ENCODE data around the gene LYRM4. TPM values are rescaled to one million over a fixed set of nuclear protein-coding genes. Genes with fewer than 3 reads are reported as not detected.
"Not testable (repeated sequence)": the region's sequence is repeated elsewhere in the genome, so short reads cannot be mapped to it uniquely, and the experiment has no call there.

LYRM4 gene
- total and polyA plus RNA-seq, 9 of the 15 experiments (the other 6 are each of a cell fraction or from before 2014, with no cell fraction given) = 24.2 to 69.4 (median 41.8) TPM

DNA sequence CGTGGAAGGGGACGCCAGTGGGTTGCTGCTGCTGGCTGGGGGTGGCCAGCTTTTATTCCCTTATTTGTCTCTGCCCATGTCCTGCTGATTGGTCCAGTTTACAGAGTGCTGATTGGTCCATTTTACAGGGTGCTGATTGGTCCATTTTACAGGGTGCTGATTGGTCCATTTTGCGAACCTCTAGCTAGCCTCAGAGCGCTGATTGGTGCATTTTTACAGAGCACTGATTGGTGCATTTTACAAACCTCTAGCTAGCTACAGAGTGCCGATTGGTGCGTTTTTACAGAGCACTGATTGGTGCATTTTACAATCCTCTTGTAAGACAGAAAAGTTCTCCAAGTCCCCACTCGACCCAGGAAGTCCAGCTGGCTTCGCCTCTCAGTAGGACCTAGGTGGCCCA is 140.2 kb downstream of the LYRM4 start:
- H3K9me3 ChIP-seq (replicated peaks; ENCODE audit: control insufficient read depth, insufficient read depth, low read depth, low read length); H3K4me2 ChIP-seq (ENCODE audit: insufficient read depth, low read length); DNase-seq (ENCODE audit: extremely low read depth in 1 of 4, low spot score in 3 of 4); H3K79me2 ChIP-seq (ENCODE audit: control insufficient read depth, insufficient read depth, low read length); H3K27ac ChIP-seq (ENCODE audit: extremely low read depth, low read depth, low read length); H3K27me3 ChIP-seq (ENCODE audit: control insufficient read depth in 2 of 2, insufficient read depth in 2 of 2, low read length in 2 of 2); FAIRE-seq; H3K36me3 ChIP-seq (ENCODE audit: control insufficient read depth, insufficient read depth, low read length); H3K9me1 ChIP-seq (ENCODE audit: control insufficient read depth, insufficient read depth, low read length); H4K20me1 ChIP-seq (replicated peaks; ENCODE audit: control insufficient read depth, insufficient read depth, low read length); H2AFZ ChIP-seq (ENCODE audit: low read depth, low read length); ATAC-seq; CTCF ChIA-PET (ENCODE audit: low intra/inter-chr PET ratio); BruUV-seq (replicated peaks); intact Hi-C loops (cut with micrococcal nuclease); H3K9ac ChIP-seq (ENCODE audit: insufficient read depth in 1 of 2, low read depth in 2 of 2, low read length in 2 of 2); H3K4me3 ChIP-seq; in situ Hi-C loops (cut with MboI): not testable (repeated sequence)
- H3K4me1 ChIP-seq (replicated peaks in 1 of 2; ENCODE audit: control insufficient read depth in 2 of 2, insufficient read depth in 2 of 2, low read length in 2 of 2) = peaks cover 5 to 11% of the 10 kb centered on the region in 2 experiments; a peak in 4 of 5 replicates
- WGBS (ENCODE audit: insufficient coverage, low coverage, missing lambda C conversion rate) = 90% methylated on average over 8 of the region's 8 CpGs
- POLR2A ChIA-PET = interaction anchor here (0.6 kb wide), 1 partner anchor 42 kb away, joined by 3 read pairs; no protein-coding TSS in a partner anchor
- peak; percentile 23; the same call in 1 of the 2 replicates for TF ChIP-seq MBD2 (IDR thresholded peaks at IDR 0.05; ENCODE audit: borderline replicate concordance, low read depth)
- peak; percentile 43 for TF ChIP-seq NFYB (IDR thresholded peaks at IDR 0.05; ENCODE audit: extremely low read depth, insufficient read length)
- peak; percentile 30; the same call in 1 of the 2 replicates for TF ChIP-seq CC2D1A (IDR thresholded peaks at IDR 0.05)
- peak; percentile 46 for TF ChIP-seq ASH1L (IDR thresholded peaks at IDR 0.05; ENCODE audit: borderline replicate concordance, low read depth, partially characterized antibody)

DNA sequence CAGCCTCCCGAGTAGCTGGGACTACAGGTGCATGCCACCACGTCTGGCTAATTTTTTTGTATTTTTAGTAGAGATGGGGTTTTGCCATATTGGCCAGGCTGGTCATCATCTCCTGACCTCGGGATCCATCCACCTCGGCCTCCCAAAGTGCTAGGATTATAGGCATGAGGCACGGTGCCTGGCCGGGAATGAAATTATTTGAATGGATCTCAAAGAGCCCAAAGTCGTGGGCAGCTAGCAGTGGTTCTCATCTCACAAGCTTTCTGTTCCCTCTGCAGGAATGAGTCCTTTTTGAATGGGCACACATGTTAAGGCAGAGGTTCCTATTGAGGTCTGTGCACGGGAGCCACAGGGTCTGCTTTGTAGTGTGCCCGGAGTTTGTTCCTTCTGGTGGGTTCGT is 140.7 kb downstream of the LYRM4 start:
- 84% methylated on average over 10 of the region's 10 CpGs for WGBS (ENCODE audit: insufficient coverage, low coverage, missing lambda C conversion rate)
- H3K79me2 ChIP-seq (ENCODE audit: control insufficient read depth, insufficient read depth, low read length) = no peaks in the 10 kb centered on the region

More for the DNA sequence above, 140.7 kb downstream of the LYRM4 start:
- no peak overlapping the region for H3K27ac ChIP-seq (ENCODE audit: extremely low read depth, low read depth, low read length)
- no peaks in the 10 kb centered on the region for H3K36me3 ChIP-seq (ENCODE audit: control insufficient read depth, insufficient read depth, low read length)
- H3K4me3 ChIP-seq = no peak overlapping the region
- POLR2A ChIA-PET = no interaction called here
- ATAC-seq (no peak), DNase-seq (ENCODE audit: extremely low read depth in 1 of 4, low spot score in 3 of 4) (no peak), FAIRE-seq (no peak)
- in situ Hi-C loops (cut with MboI) (no loop called here), intact Hi-C loops (cut with micrococcal nuclease) (no loop called here)
- H3K4me1 ChIP-seq (replicated peaks in 1 of 2; ENCODE audit: control insufficient read depth in 2 of 2, insufficient read depth in 2 of 2, low read length in 2 of 2) = peaks cover 0 to 6% of the 10 kb centered on the region in 2 experiments; a peak in 3 of 5 replicates
- no peak overlapping the region for H3K9ac ChIP-seq (ENCODE audit: insufficient read depth in 1 of 2, low read depth in 2 of 2, low read length in 2 of 2)
- no peak overlapping the region for H3K4me2 ChIP-seq (ENCODE audit: insufficient read depth, low read length)
- H4K20me1 ChIP-seq (replicated peaks; ENCODE audit: control insufficient read depth, insufficient read depth, low read length) = 0 out of 2 replicates have a peak, but pooled peaks cover 3% of the 10 kb centered on the region
- H3K9me1 ChIP-seq (ENCODE audit: control insufficient read depth, insufficient read depth, low read length) = no peaks in the 10 kb centered on the region
- no TSS peak for BruUV-seq (replicated peaks)
- TF ChIP-seq HDAC3 (IDR thresholded peaks at IDR 0.05; ENCODE audit: borderline replicate concordance, partially characterized antibody) (no peak), ZNF778 (CRISPR knock-in tag; IDR thresholded peaks at IDR 0.05) (no peak), CBX1 (IDR thresholded peaks at IDR 0.05; ENCODE audit: low read depth) (no peak), ZFPM2 (CRISPR knock-in tag; IDR thresholded peaks at IDR 0.05) (no peak)
- TF ChIP-seq, protein P1, sequence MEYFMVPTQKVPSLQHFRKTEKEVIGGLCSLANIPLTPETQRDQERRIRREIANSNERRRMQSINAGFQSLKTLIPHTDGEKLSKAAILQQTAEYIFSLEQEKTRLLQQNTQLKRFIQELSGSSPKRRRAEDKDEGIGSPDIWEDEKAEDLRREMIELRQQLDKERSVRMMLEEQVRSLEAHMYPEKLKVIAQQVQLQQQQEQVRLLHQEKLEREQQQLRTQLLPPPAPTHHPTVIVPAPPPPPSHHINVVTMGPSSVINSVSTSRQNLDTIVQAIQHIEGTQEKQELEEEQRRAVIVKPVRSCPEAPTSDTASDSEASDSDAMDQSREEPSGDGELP (CRISPR knock-in tag; IDR thresholded peaks at IDR 0.05; ENCODE audit: borderline replicate concordance) = no peak
- CTCF ChIA-PET (ENCODE audit: low intra/inter-chr PET ratio) = no interaction called here
- H2AFZ ChIP-seq (ENCODE audit: low read depth, low read length) = no peak overlapping the region
- H3K9me3 ChIP-seq (replicated peaks; ENCODE audit: control insufficient read depth, insufficient read depth, low read depth, low read length) = no peaks in the 10 kb centered on the region
- H3K27me3 ChIP-seq (ENCODE audit: control insufficient read depth in 2 of 2, insufficient read depth in 2 of 2, low read length in 2 of 2) = no peaks in the 10 kb centered on the region

Data from K562 (cell line).